NCI-H2029 (cell line): ENCODE results near the gene TPPP3.

Source experiments
- DNase-seq: peaks from one replicate; lab custom pipeline; 2025; lab: John Stamatoyannopoulos, UW

The TPPP3 gene

DNA sequence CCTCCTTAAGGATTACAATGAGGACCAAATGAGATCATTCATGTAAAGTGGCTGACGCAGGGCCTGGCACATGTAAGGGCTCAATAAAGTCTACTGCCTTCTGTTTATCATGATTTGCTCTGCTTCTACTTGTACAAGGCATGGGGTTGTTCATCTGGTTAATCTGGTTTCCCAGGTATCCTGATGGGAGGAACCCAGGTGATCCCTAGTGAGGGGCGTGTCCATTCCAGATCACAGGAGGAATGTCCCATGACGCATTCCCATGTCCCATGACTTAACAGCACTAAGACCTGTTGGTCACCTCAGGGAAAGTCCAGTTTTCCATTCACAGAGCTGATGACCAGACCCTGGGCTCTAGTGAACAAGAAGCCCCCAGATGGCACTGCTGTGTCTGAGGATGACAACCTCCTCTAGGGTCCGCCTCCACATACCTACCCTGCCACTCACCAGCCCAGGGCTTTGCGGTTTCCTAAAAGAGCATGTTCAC is 11.5 kb upstream of the TPPP3 start:
- DNase-seq, result peak; percentile 55

DNA sequence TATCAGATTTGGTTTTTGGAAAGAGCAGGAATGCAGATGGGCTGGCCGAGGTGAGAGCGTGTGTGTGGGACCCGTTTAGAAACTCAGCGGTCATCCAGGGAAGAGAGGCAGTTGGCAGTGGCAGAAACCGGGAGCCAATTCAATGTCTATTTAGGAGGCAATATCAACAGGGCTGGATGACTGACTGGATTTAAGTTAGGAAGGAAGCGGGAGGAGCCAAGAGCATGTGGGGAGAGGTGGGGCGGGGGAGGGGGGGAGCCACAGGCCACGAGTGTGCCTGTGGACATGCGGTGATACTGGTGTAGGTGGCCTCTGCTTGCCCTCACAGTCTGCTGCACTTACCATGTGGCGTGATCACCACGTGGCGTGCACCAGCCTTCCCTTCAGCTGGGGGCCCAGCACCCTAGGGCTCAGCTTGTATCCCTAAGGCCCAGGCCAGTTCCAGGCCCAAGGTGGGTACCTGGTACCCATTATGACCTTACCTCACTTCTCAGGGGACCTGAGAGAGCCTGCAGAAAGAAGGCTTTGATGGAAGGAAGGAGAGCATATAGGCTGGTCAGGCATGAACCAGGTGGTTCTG is 10.8 kb upstream of the TPPP3 start:
- no peak for DNase-seq

DNA sequence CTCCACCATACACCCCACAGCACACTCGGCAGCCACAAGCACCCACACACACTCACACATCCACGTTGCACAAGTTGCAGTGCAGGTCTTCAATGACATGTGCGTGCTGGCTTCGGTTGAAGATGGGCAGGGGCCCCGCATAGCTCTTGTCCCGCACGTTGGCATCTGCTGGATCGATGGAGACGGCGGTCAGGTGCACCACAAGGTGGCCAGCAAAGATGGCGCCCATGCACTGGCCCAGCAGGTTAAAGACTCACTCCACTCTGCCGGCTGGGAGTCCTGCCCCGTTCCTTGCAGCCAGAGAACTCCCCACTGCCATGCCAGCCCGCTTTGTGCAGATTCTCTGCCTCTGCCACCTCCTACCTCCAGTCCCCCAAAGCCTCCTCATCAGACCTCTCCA is 7.6 kb upstream of the TPPP3 start:
- DNase-seq, result no peak

DNA sequence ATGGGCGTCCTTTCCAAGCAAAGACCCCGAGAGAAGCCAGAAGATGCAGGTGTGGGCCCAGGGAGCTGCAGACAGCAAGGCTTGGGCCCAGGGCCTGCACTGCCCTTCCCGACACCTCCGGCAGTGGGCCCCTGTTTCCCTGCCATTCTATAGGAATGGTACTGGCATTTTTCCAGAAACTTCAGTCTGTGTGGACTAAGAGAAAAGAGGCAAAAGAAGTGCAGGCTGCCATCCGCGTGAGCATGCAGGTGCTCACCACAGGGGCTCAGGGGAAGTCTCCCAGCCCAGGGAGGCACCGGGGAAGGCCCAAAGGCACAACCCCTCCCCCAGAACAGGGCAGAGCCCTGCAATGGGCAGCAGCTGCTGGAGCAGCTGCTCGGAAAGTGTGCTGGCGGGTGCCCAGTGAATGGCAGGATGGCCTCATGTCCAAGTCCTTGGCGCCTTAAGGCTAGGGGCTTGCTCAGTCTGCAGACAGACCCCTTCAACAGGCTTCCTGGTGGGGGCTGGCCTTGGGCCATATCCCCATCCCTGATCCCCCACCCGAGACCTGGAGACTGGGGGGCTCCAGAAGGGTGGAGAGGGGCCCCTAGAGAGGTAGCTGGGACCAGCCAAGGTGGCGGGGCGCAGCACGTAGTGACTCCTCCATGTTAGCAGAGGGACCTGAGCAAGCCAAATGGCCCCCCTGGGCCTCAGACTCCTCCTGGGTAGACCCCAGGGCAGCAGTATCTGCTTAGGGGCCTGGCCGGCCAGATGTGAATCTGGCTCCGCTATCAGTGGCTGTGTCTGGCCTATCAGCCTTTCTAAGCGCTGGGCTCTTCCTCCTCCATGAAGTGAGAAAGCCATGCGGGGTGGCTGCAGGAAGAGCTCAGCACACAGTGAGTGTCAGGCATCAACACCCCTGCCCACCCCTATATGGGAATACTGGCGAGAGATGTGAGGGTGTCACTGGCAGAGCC is 6.7 kb upstream of the TPPP3 start:
- DNase-seq, result peak; percentile 28

DNA sequence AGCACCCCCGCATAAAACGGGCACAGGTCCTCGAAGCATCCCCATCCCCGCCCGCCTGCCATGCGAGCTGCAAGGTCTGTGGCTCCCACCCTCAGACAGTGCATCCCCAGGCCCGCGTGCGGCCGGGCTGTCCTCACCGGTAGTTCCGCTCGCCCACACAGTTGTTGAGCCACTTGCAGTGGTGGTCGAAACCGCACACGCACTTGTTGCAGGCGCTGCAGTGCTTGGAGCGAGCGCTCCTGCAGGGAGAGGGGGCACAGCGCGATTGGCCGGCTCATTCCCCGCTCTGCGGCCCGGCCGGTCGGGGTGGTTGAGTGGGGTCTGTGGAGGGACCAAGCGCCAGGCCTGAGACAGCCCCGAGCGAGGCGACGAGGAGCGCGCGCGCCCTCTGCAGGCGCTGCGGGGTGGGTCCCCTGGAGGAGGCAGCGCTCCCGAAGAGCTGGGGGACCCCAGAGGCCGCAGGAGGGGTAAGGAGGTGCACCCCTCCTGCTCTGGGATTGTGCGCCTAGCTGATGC is 6.0 kb upstream of the TPPP3 start:
- no peak for DNase-seq

DNA sequence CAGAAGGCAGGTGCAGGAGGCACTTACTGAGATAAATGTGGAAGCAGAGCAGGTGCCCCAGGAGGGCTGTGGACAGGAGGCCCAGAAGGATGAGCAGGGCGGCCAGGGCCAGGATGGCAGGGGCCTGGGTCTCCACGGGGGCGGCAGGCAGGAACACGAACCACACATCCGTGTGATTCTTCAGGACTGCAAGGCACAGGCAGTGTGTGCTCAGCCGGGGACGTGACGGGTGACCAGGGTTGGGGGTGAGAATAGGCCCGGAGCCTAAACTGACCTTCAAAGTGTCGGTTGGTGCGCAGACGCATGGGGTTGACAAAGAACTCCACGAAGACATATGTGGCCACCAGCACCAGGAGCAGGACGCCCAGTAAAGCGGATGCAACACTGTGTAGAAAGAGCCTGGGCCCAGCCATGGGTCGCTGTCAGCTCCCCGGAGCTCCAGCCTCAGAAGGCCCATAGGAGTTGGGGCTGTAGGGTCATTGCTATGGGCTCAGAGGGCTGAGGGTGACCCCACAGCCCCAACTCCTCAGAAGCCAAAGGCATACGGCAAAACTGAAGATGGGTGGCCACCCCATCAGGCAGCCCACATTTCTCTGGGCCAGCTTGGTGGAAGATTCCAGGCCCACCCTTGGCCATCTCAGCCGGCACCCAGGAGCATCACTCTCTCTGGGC is 5.4 kb upstream of the TPPP3 start:
- no peak for DNase-seq

DNA sequence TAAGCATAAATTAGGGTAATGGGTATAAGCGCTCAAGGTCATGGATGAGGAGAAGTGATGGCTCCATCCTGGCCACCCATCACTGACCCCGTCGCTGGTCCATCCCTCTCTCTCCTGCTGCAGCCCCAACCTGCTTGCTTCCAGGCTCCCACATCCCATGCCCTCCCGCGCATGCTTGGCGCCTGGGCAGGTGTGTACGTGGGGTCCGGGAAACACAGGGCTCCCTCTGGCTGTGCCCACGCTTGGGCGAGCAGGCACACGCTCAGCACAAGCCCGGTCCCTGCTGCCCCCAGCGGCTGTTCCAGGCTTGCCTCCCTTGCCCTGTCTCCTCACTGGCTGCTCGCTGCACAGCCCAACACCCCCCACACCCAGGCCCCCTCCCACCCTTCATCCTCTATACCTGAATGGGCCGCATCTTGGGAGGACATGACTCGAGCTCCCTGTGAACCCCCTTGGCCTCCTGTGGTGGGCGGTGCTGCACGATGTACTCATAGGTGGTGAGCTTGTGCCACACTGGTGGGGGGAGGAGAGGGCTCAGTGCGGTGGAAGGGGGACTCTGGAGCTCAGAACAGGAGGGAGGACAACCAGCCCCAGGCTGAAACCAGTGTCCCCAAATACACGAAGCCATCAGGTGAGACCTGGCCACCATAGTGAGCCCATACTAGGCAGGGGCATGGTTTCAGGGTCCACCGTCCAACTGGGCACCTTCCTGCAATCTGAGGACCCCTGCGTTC is 4.7 kb upstream of the TPPP3 start:
- DNase-seq, result no peak

DNA sequence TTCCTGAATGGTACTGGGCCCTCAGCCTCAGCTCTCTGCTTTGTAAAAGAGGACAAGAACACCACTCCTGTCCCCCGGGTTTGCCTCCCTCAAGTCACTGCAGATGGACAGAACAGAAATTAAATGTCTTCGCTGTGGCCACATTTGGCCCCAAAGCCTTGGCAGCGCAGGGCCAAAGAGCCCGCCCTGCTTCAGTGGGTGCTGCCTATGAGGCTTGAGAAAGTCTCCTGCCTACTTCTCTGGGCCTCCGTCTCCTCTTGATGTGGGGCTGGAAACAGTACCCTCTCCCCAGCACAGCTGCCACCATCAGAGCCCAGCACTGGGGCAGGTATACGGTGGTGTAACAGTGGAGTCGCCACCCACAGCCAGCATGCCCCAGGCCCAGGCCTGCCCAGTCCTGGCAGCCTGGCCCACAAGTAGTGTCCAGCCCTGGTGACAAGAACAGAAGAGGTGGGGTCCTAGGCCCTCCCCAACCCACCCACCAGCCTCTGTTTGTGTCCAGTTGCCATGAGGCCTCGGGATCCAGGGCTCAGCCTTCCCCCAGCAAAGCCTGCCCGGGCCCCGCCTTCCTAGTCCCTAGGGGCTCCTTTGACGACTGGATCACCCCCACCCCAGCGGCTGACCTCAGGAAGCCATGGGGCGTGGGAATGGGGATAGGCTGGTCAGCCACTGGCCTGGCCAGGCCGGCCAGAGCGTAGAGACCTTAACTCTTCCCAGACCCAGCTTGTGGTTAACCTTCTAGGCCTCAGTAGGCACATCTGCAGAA is 3.9 kb upstream of the TPPP3 start:
- DNase-seq, result no peak

DNA sequence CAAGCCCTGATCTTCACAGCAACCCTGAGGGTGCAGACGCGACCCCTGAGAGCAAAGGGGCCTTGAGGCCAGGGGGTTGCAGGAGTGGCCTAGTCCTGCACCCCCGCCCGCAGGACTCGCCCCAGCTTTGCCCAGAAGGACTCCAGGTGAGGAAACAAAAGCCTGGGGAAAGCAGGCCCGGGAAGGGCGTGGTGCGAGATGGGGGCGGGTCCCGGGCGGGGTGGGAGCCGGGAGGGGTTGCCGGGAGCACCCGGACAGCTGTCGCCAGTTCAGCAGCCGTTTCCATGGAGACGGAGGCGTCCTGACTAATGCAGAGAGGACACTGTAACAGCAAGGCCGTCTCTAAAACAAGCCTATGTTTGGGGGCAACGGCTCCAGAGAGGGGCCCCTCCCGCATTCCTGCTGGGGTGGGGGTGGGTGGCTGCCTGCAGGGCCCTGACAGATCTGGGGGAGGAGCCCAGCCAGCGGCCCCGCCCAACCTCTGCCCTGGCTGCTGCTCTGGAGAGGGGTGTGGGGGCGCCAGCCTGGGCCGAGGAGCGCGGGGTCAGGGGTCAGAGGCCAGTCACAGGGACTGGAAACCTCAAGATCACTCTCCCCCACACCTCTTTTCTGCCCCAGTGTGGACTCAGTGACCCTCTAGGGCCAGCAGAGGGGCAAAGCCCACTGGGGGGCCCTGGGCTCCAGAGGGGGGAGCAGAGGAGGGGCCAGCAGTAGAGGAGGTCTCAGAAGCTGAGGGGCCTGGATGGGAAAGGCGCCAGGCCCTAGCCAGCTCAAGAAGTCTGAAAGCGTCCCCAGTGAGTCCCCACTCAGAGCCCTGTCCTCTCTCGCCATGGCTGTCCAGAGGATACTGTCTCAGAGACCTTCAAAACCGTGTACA is 3.1 kb upstream of the TPPP3 start:
- DNase-seq, result peak; percentile 75

DNA sequence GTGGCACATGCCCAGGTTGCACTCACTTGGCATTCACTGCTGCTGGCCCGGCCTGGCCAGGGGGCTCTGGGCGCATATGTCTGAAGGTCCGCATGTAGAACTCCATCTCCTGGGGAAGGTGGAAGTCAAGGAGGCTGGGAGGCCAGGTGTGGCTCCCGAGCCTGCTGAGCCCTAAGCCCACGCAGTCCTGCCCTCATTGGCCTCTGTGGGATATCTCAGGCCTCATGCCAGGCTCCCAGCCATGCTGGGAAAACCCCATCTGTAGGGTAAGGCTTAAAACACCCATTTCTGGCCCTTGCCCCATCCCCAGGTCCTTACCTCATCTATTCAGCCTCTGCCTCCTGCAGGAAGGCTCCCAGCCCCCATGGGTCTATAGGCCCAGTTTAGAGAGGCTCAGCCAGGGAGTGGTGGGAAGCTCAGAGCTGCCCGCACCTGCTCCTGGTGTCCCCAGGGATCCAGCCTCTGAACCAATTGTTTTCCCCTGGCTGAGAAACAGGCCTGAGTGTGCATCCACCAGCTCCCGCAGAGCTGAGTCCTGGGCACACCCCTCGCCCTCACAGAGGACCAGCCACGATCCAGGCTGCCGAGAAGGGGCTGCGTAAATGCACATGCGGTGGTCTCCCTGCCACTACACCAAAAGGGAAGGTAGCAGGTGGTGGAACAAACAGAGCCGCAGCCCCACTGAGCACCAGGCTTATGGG is 2.3 kb upstream of the TPPP3 start:
- no peak for DNase-seq

DNA sequence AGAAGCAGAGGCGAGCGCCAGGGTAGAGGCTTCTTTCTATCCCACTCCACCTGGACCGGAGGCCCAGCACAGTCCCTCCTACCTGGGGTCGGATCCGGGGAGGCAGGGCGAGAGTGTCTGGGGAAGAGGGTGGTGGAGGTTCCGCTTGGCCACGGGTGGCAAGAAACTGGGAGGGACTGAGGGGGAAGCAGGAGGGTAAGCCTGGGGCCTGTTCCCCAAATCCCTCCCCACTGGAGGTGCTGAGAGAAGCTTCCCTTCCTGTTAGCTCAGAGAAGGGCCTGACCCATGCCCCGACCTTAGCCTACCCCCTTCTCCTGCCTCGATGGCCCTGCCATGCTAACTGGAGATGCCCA is 1.8 kb upstream of the TPPP3 start:
- no peak for DNase-seq

DNA sequence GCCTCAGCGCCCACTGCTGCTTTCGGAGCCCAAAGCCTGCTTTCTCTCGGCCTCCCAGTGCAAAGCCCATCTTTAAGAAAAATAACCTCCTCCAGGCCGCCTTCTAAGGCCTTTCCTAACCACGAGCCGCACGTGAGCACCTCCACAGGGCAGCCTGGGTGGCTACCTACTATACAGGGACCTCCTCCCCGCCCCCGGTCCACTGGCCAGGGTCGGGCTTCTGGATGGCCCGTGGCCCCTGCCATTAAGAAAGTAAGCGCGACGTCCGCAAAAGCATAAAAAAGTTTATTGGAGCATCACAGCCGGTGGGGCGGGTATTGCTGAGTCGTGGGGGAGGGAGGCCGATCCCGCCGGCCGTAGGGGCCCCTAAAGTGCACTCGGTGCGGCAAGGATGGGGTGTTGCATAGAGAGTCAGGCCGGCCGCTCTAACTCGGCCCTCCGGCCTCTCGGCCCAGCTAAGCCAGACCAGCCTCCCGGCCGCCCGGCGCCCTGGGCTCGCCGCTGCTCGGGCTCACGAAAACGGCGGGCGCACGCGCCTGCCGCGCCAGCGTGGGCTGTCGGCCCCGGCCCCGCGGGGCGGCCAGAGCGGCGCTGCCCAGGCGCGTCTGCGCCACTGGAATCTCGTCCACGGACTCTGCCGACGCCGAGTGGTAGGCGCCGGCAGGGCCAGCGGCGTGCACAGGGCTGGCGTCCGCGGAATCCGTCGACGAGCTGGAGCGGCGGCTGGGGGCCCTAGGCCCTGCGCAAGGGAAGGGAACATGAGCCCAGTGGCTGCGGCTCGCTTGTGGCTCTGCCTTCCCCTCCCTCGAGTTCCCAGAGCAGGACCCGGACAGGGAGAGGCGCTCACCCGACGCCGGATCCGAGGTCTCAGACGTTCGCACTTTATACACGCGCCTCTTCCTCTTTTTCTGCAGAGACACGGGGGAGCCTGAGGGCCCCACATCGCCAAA is 1.1 kb upstream of the TPPP3 start:
- DNase-seq, result no peak

DNA sequence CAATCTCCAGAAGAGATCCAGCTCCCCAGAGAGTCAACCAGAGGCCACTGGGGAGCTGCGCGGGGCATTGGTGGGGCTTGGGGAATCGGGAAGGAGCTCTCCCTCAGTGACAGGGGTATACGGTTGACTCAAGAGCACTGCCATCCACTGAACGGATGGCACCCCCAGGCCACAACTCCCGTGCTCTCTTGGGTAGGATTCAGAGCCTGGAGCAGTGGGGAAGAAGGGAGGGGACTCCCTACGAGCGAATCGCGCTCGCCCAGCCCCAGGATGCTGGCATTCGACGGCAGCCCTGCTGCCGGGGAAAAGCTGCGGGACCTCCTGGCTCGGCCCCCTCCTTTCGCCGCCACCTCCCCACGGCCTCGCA is 473 bp upstream of the TPPP3 start:
- no peak for DNase-seq

DNA sequence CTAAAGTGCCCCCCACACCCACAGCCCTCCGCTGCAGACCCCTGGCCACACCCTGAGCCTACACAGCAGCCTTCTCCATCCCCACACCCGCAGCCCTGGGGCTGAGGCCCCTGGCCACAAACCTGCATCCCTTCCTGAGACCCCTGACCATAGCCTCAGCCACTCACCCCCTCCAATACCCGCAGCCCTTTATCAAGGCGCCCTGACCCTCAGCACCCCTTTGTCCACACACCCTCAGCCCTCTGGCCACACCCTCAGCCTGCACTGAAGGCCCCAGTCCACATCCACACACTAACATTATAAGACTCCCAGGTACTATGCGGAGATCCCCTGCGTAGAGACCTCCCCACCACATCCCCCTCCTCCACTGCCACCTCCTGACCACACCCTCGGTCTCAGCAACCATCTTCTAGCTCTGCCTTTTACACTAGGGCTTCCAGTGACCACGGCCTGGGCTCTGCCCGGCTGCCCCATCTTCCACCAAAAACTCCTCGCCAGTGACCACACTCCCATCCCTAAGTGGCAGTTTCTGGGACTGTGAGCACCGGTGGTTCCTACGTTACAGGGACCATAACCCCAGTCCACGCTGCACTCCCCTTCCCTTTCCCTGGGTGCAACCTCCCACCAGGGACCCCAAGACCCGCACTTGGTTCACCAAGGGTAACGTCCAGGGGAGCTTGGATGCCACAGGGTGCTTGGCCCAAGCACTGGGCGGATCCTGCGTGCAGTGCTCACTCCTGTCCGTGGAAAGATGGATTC is 818 bp downstream of the TPPP3 start:
- no peak for DNase-seq

DNA sequence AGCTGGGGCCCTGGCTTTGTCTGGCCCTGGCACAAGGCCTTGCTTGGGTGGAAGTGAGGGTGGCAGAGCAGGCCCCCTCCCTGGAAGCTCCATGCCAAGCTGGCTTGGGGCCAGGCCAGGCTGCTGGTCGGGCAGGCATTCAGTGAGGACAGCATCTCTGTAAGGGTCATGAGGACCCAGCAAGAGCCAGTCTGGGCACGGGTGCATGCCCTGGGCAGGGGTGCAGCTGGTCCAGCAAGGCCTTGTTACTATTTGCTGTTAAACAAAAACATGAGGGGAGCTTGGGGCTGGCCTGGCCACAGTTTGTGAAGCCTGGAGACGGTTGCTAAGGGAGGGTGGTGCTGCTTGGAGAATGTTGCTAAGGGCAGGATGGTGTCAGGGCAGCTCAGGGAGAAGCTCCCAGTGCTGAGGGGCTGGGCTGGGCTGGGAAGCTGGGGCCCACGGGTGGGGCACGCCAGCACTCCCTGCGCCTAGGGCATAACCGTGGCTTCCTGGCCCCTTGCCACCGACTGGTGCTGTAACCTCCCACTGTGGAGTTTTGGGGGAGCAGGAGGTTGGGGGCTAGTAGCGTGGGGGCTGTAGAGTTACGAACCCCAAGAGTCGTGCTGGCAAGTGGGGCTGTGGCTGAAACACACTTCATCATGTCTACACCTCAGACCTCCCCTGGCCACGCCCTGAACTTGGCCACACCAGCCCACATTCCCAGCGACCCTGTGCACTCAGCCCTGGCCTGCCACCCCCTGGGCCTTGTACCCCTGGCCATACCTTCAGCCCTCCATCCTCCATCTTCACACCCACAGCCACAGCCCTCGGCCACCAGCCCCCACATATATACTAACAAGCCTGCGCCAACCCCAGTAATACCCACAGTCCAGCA is 1.6 kb downstream of the TPPP3 start:
- no peak for DNase-seq

DNA sequence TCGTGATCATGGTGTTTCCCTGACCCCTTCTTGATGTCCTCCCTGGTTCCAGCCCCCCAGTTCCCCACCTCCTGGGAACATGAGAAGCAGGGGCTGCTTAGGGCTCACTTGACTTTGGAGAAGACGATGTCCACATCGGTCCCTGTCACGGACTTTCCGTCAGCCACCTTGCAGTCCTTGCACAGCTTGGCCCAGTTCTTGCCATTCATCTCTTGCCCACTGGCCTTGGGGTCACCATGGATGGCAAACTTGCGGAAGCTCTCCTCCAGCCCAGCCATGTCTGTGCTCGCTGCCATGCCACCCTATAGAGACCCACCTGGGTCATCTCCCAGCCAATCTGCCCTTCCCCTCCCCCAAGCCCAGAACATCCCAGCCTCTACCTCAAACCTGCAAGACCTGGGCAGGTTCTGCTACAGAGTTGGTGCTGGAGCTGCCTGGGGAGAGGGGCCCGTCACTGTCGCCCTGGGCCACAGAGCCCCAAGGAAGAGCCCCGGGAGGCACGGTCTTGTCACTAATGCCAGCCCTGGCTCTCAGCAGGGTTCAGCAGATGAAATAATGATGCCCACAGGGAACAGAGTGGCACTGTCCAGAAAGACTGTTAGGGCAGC is 2.4 kb downstream of the TPPP3 start:
- no peak for DNase-seq
